Activated CD8-positive, alpha-beta memory T cell treated with anti-CD3 and anti-CD28 coated beads for 4 hours (primary cell): Measurements from ENCODE around the gene STK39.
"Not testable (repeated sequence)": the region's sequence is repeated elsewhere in the genome, so short reads cannot be mapped to it uniquely, and the experiment has no call there.

Source experiments
- DNase-seq, 2 donors: peaks; one replicate each; pipeline ENCODE4 v3.0.0-alpha.2; 2020; ENCODE audit warnings: low read depth in 2 of 2

The STK39 gene

GRCh38 chr2:168090366-168091135 lies 156.8 kb downstream of the STK39 start:
- no peak for DNase-seq

- no peak for DNase-seq
Observed at GRCh38 chr2:168089200-168089599, 158.2 kb downstream of the STK39 start.

GRCh38 chr2:168087401-168087800 lies 160.0 kb downstream of the STK39 start:
- DNase-seq = no peak

- DNase-seq = no peak
Observed at GRCh38 chr2:168086851-168087250, 160.5 kb downstream of the STK39 start.

GRCh38 chr2:168085801-168086361 lies 161.5 kb downstream of the STK39 start:
- no peak for DNase-seq

- no peak for DNase-seq
Observed at GRCh38 chr2:168084288-168084687, 163.1 kb downstream of the STK39 start.

- not testable (repeated sequence) for DNase-seq
Observed at GRCh38 chr2:168081452-168081851, 165.9 kb downstream of the STK39 start.

- no peak for DNase-seq
Observed at GRCh38 chr2:168079236-168079635, 168.2 kb downstream of the STK39 start.

- DNase-seq = no peak
Observed at GRCh38 chr2:168076731-168077130, 170.7 kb downstream of the STK39 start.

- DNase-seq = no peak
Observed at GRCh38 chr2:168075446-168075845, 171.9 kb downstream of the STK39 start.

- no peak for DNase-seq
Observed at GRCh38 chr2:168072626-168073303, 174.6 kb downstream of the STK39 start.

- DNase-seq = no peak
Observed at GRCh38 chr2:168064011-168064998, 183.1 kb downstream of the STK39 start.

- no peak for DNase-seq
Observed at GRCh38 chr2:168062936-168063335, 184.5 kb downstream of the STK39 start.

- no peak for DNase-seq
Observed at GRCh38 chr2:168062054-168062453, 185.3 kb downstream of the STK39 start.

GRCh38 chr2:168060986-168061750 lies 186.2 kb downstream of the STK39 start:
- no peak for DNase-seq

GRCh38 chr2:168059758-168060157 lies 187.6 kb downstream of the STK39 start:
- DNase-seq = no peak

- DNase-seq = no peak
Observed at GRCh38 chr2:168058675-168059074, 188.7 kb downstream of the STK39 start.

GRCh38 chr2:168056242-168056787 lies 191.1 kb downstream of the STK39 start:
- no peak for DNase-seq

- no peak for DNase-seq
Observed at GRCh38 chr2:168054657-168055056, 192.7 kb downstream of the STK39 start.

GRCh38 chr2:168053676-168054075 lies 193.7 kb downstream of the STK39 start:
- DNase-seq = no peak

- no peak for DNase-seq
Observed at GRCh38 chr2:168052773-168053172, 194.6 kb downstream of the STK39 start.
